Hepatocyte (in vitro differentiated cells): ENCODE results near the gene MYO1D.

Experiments used
- EZH2phosphoT487 ChIP-seq: fragments of 200-600 bp; sonication (generic); IDR thresholded peaks from one replicate; pipeline ENCODE4 v1.6.1; 2018; ENCODE audit warnings: antibody characterized with exemption, mild to moderate bottlenecking, low read depth, moderate library complexity; ENCODE audit not compliant: unreplicated experiment, severe bottlenecking
- TF ChIP-seq, protein P1 (sequence below): fragments of 200-600 bp; sonication (generic); IDR thresholded peaks from 2 replicates; pipeline ENCODE4 v1.5.1; 2016; ENCODE audit warnings: antibody characterized with exemption, mild to moderate bottlenecking; ENCODE audit not compliant: poor library complexity

DNA sequence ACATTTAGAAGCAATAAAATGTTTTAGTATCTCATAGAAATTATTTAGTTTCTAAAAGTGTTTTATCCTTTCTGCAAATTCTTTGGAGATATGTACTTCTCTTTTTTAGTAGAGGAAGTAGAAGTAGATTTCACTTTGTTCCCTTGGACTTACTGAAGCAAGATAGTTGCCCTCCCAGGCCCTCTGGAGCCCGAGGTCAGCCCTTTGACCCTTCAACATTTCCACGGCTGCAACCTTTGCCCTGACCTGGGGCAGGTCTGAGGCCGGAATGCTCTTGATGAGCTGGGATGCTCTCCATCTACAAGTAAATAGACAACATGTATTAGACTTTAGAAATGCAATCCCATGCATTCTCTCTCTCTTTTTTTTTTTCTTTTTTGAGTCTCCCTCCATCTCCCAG is 222.6 kb downstream of the MYO1D start:
- TF ChIP-seq, protein P1, sequence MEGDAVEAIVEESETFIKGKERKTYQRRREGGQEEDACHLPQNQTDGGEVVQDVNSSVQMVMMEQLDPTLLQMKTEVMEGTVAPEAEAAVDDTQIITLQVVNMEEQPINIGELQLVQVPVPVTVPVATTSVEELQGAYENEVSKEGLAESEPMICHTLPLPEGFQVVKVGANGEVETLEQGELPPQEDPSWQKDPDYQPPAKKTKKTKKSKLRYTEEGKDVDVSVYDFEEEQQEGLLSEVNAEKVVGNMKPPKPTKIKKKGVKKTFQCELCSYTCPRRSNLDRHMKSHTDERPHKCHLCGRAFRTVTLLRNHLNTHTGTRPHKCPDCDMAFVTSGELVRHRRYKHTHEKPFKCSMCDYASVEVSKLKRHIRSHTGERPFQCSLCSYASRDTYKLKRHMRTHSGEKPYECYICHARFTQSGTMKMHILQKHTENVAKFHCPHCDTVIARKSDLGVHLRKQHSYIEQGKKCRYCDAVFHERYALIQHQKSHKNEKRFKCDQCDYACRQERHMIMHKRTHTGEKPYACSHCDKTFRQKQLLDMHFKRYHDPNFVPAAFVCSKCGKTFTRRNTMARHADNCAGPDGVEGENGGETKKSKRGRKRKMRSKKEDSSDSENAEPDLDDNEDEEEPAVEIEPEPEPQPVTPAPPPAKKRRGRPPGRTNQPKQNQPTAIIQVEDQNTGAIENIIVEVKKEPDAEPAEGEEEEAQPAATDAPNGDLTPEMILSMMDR, result no peak
- no peak for TF ChIP-seq EZH2phosphoT487
